Activated CD4-positive, alpha-beta memory T cell treated with anti-CD3 and anti-CD28 coated beads for 36 hours (primary cell): ENCODE measurements around the gene TMEM217. TPM values are rescaled to one million over a fixed set of nuclear protein-coding genes. Genes with fewer than 3 reads are reported as not detected.
A peak's percentile ranks its signal among the peaks of the same experiment; 100 is the strongest.
"Not testable (repeated sequence)": the region's sequence is repeated elsewhere in the genome, so short reads cannot be mapped to it uniquely, and the experiment has no call there.

Experiments
- CTCF ChIA-PET: fragments of 350-600 bp; sonication (Branson Sonifier 250); formaldehyde crosslinking; loops from one replicate; lab custom pipeline; 2021; ENCODE audit warnings: antibody characterized with exemption, inconsistent platforms; lab: Charles Lee
- POLR2A ChIA-PET: fragments of 350-600 bp; sonication (Branson Sonifier 250); formaldehyde crosslinking; loops from one replicate; lab custom pipeline; 2021; ENCODE audit warnings: antibody characterized with exemption; lab: Charles Lee
- DNase-seq: peaks from one replicate; pipeline ENCODE4 v3.0.0-alpha.2; 2020
- H3K27ac Mint-ChIP-seq: one replicate; pipeline ENCODE4 v1.8.0; 2021; ENCODE audit warnings: mixed read lengths
- H3K27me3 Mint-ChIP-seq: one replicate; pipeline ENCODE4 v1.8.0; 2021; ENCODE audit warnings: mixed read lengths
- H3K36me3 Mint-ChIP-seq: one replicate; pipeline ENCODE4 v1.8.0; 2021; ENCODE audit warnings: mixed read lengths
- H3K4me1 Mint-ChIP-seq: one replicate; pipeline ENCODE4 v1.8.0; 2021; ENCODE audit warnings: low read depth, mixed read lengths
- H3K4me3 Mint-ChIP-seq: one replicate; pipeline ENCODE4 v1.8.0; 2021; ENCODE audit warnings: mild to moderate bottlenecking, mixed read lengths
- H3K9me3 Mint-ChIP-seq: one replicate; pipeline ENCODE4 v1.8.0; 2021; ENCODE audit warnings: mixed read lengths
- intact Hi-C: fragments of 100-400 bp; cut with micrococcal nuclease; formaldehyde crosslinking; loops from one replicate; pipeline ENCODE4 v1.15.1; 2023
- total RNA-seq, 2 experiments: library from RNA; stranded (reverse); gene quantifications; one replicate each; pipeline ENCODE4 v1.2.3, GENCODE V29; 2021

Gene TMEM217
- total RNA-seq, result 1 to 10 TPM; 2.2 to 3.3 TPM

- peak within 1 kb of the TSS; percentile 87 for H3K27ac Mint-ChIP-seq
- peak within 1 kb of the TSS; percentile 86 for H3K4me3 Mint-ChIP-seq
- ChIA-PET POLR2A (interaction anchor here (0.6 to 3.4 kb wide), 14 partner anchors 10 to 1191 kb away, joined by 3 to 19 read pairs (median 4); partner anchors contain the start of gene MTCH1), CTCF (interaction anchor here (0.7 to 1.3 kb wide), 6 partner anchors 18 to 435 kb away, joined by 3 to 6 read pairs (median 4); partner anchors contain the start of gene PIM1)
- H3K27me3 Mint-ChIP-seq, result no peaks in the 10 kb centered on the region
- H3K9me3 Mint-ChIP-seq, result no peaks in the 10 kb centered on the region
- H3K36me3 Mint-ChIP-seq, result peaks cover 2% of the 10 kb centered on the region
- DNase-seq, result peak; percentile 98
- H3K4me1 Mint-ChIP-seq, result peaks cover 46% of the 10 kb centered on the region
- intact Hi-C loops, result loop anchor here (1.0 to 5.0 kb wide), 4 partner anchors 15 to 259 kb away; partner anchors contain the start of gene CCDC167
These were observed at the start of gene TMEM217, which contains the start of gene TBC1D22B for GRCh38 chr6:37257634-37258404. TSS of gene TMEM217 (minus strand) at chr6:37258144. CDS start at chr6:37219030, 39,114 bp downstream. TSS of gene TBC1D22B (plus strand) at chr6:37257772. CDS start at chr6:37257918, 146 bp downstream.

- DNase-seq, H3K27me3 Mint-ChIP-seq, H3K4me3 Mint-ChIP-seq, H3K9me3 Mint-ChIP-seq, POLR2A ChIA-PET, H3K4me1 Mint-ChIP-seq, H3K27ac Mint-ChIP-seq, intact Hi-C loops: not testable (repeated sequence)
- peaks cover 23% of the 10 kb centered on the region for H3K36me3 Mint-ChIP-seq
- CTCF ChIA-PET, result interaction anchor here (0.5 to 3.0 kb wide), 3 partner anchors 8 to 128 kb away, joined by 3 to 10 read pairs (median 3); no protein-coding TSS in a partner anchor
These were observed 49.5 kb upstream of the TMEM217 start for GRCh38 chr6:37307484-37307883.

GRCh38 chr6:37306624-37307222 is 48.8 kb upstream of the TMEM217 start:
- no peaks in the 10 kb centered on the region for H3K9me3 Mint-ChIP-seq
- intact Hi-C loops, result no loop called here
- no peak for DNase-seq
- ChIA-PET CTCF (interaction anchor here (0.6 to 3.0 kb wide), 2 partner anchors 9 to 1449 kb away, joined by 4 to 10 read pairs; no protein-coding TSS in a partner anchor), POLR2A (no interaction called here)
- no peak overlapping the region for H3K4me3 Mint-ChIP-seq
- no peak overlapping the region for H3K27ac Mint-ChIP-seq
- no peaks in the 10 kb centered on the region for H3K27me3 Mint-ChIP-seq
- H3K36me3 Mint-ChIP-seq, result peaks cover 25% of the 10 kb centered on the region
- peaks cover 8% of the 10 kb centered on the region for H3K4me1 Mint-ChIP-seq

- Mint-ChIP-seq H3K36me3 (peaks cover 25% of the 10 kb centered on the region), H3K27ac (no peak overlapping the region), H3K9me3 (no peaks in the 10 kb centered on the region), H3K4me3 (no peak overlapping the region), H3K4me1 (peaks cover 8% of the 10 kb centered on the region), H3K27me3 (no peaks in the 10 kb centered on the region)
- ChIA-PET CTCF (interaction anchor here (2.7 to 3.0 kb wide), 2 partner anchors 9 to 20 kb away, joined by 8 to 10 read pairs; no protein-coding TSS in a partner anchor), POLR2A (no interaction called here)
- no peak for DNase-seq
- intact Hi-C loops, result no loop called here
These were observed 48.0 kb upstream of the TMEM217 start for GRCh38 chr6:37305841-37306425.

GRCh38 chr6:37304766-37305165 is 46.8 kb upstream of the TMEM217 start:
- peaks cover 8% of the 10 kb centered on the region for H3K4me1 Mint-ChIP-seq
- intact Hi-C loops, result loop anchor here (5.0 kb wide), 1 partner anchor 82 kb away; no protein-coding TSS in a partner anchor

GRCh38 chr6:37303891-37304503 is 46.1 kb upstream of the TMEM217 start:
- Mint-ChIP-seq H3K36me3 (peaks cover 26% of the 10 kb centered on the region), H3K27me3 (no peaks in the 10 kb centered on the region), H3K4me3 (no peak overlapping the region), H3K4me1 (peaks cover 8% of the 10 kb centered on the region), H3K27ac (no peak overlapping the region), H3K9me3 (no peaks in the 10 kb centered on the region)
- ChIA-PET CTCF (interaction anchor here (0.9 to 2.7 kb wide), 7 partner anchors 10 to 387 kb away, joined by 3 to 9 read pairs (median 3); no protein-coding TSS in a partner anchor), POLR2A (no interaction called here)
- intact Hi-C loops, result loop anchor here (5.0 kb wide), 1 partner anchor 82 kb away; no protein-coding TSS in a partner anchor
- peak; percentile 28 for DNase-seq

More at GRCh38 chr6:37304766-37305165, 46.8 kb upstream of the TMEM217 start:
- CTCF ChIA-PET, result interaction anchor here (1.3 to 2.7 kb wide), 3 partner anchors 10 to 21 kb away, joined by 3 to 9 read pairs (median 8); no protein-coding TSS in a partner anchor
- H3K27me3 Mint-ChIP-seq, result no peaks in the 10 kb centered on the region
- H3K9me3 Mint-ChIP-seq, result no peaks in the 10 kb centered on the region
- no peak for DNase-seq
- H3K27ac Mint-ChIP-seq, result no peak overlapping the region
- H3K36me3 Mint-ChIP-seq, result peaks cover 25% of the 10 kb centered on the region
- no peak overlapping the region for H3K4me3 Mint-ChIP-seq
- POLR2A ChIA-PET, result no interaction called here

- H3K36me3 Mint-ChIP-seq, result peaks cover 26% of the 10 kb centered on the region
- H3K27me3 Mint-ChIP-seq, result no peaks in the 10 kb centered on the region
- intact Hi-C loops, result loop anchor here (5.0 kb wide), 1 partner anchor 81 kb away; no protein-coding TSS in a partner anchor
- H3K4me1 Mint-ChIP-seq, result peaks cover 8% of the 10 kb centered on the region
- ChIA-PET POLR2A (interaction anchor here (0.6 kb wide), 1 partner anchor 459 kb away, joined by 3 read pairs; no protein-coding TSS in a partner anchor), CTCF (interaction anchor here (0.9 to 2.7 kb wide), 9 partner anchors 9 to 388 kb away, joined by 3 to 9 read pairs (median 3); no protein-coding TSS in a partner anchor)
- no peak overlapping the region for H3K27ac Mint-ChIP-seq
- no peaks in the 10 kb centered on the region for H3K9me3 Mint-ChIP-seq
- DNase-seq, result no peak
- H3K4me3 Mint-ChIP-seq, result no peak overlapping the region
These were observed 45.2 kb upstream of the TMEM217 start for GRCh38 chr6:37303091-37303660.

- H3K4me3 Mint-ChIP-seq, result no peak overlapping the region
- DNase-seq, result no peak
- H3K27me3 Mint-ChIP-seq, result no peaks in the 10 kb centered on the region
- no peaks in the 10 kb centered on the region for H3K9me3 Mint-ChIP-seq
- peaks cover 33% of the 10 kb centered on the region for H3K36me3 Mint-ChIP-seq
- CTCF ChIA-PET, result interaction anchor here (1.2 to 2.7 kb wide), 3 partner anchors 12 to 284 kb away, joined by 3 to 9 read pairs (median 3); no protein-coding TSS in a partner anchor
- H3K4me1 Mint-ChIP-seq, result peaks cover 8% of the 10 kb centered on the region
- no peak overlapping the region for H3K27ac Mint-ChIP-seq
- intact Hi-C loops, result loop anchor here (5.0 kb wide), 1 partner anchor 80 kb away; no protein-coding TSS in a partner anchor
- POLR2A ChIA-PET, result interaction anchor here (0.6 kb wide), 2 partner anchors 9 to 458 kb away, joined by 3 read pairs; no protein-coding TSS in a partner anchor
These were observed 44.2 kb upstream of the TMEM217 start for GRCh38 chr6:37302086-37302686.

- Mint-ChIP-seq H3K9me3 (no peaks in the 10 kb centered on the region), H3K4me3 (no peak overlapping the region), H3K27ac (no peak overlapping the region), H3K27me3 (no peaks in the 10 kb centered on the region), H3K4me1 (peaks cover 8% of the 10 kb centered on the region), H3K36me3 (peaks cover 39% of the 10 kb centered on the region)
- ChIA-PET POLR2A (no interaction called here), CTCF (interaction anchor here (0.8 kb wide), 1 partner anchor 9 kb away, joined by 6 read pairs; no protein-coding TSS in a partner anchor)
- DNase-seq, result no peak
- intact Hi-C loops, result loop anchor here (5.0 kb wide), 1 partner anchor 78 kb away; no protein-coding TSS in a partner anchor
These were observed 42.0 kb upstream of the TMEM217 start for GRCh38 chr6:37299990-37300389.

- Mint-ChIP-seq H3K4me1 (peaks cover 6% of the 10 kb centered on the region), H3K36me3 (peaks cover 35% of the 10 kb centered on the region), H3K9me3 (no peaks in the 10 kb centered on the region), H3K4me3 (no peak overlapping the region), H3K27me3 (no peaks in the 10 kb centered on the region), H3K27ac (no peak overlapping the region)
- no peak for DNase-seq
- ChIA-PET CTCF (no interaction called here), POLR2A (no interaction called here)
- intact Hi-C loops, result no loop called here
These were observed 41.0 kb upstream of the TMEM217 start for GRCh38 chr6:37298958-37299357.
